ENCODE measurements around the gene AQP9.

DNA sequence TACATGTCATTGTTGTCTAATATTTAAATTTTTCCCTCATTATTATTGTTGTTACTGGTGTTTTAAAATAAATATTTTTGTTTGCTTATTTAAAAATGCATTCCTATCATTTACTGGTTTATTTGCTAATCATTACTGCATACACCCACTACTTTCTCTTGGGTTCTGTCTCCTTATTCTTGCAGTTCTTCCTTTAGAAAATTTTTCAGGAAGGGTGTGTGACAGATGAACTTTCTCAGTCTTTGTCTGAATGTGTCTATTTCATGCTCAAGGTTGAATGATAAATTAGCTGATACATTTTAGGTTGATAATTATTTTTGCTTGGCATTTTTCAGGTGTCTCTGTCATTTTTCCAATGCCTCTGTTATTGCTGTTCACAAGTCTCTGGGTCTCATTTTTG lies 7.4 kb downstream of the AQP9 start:
- TF ChIP-seq, protein P1, sequence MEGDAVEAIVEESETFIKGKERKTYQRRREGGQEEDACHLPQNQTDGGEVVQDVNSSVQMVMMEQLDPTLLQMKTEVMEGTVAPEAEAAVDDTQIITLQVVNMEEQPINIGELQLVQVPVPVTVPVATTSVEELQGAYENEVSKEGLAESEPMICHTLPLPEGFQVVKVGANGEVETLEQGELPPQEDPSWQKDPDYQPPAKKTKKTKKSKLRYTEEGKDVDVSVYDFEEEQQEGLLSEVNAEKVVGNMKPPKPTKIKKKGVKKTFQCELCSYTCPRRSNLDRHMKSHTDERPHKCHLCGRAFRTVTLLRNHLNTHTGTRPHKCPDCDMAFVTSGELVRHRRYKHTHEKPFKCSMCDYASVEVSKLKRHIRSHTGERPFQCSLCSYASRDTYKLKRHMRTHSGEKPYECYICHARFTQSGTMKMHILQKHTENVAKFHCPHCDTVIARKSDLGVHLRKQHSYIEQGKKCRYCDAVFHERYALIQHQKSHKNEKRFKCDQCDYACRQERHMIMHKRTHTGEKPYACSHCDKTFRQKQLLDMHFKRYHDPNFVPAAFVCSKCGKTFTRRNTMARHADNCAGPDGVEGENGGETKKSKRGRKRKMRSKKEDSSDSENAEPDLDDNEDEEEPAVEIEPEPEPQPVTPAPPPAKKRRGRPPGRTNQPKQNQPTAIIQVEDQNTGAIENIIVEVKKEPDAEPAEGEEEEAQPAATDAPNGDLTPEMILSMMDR (IDR thresholded peaks at IDR 0.05), result no peak
- TF ChIP-seq POLR2A (IDR thresholded peaks at IDR 0.05), result no peak
